ENCODE results near the gene GEMIN5.
"Not testable (repeated sequence)": the region's sequence is repeated elsewhere in the genome, so short reads cannot be mapped to it uniquely, and the experiment has no call there.

GEMIN5 gene

DNA sequence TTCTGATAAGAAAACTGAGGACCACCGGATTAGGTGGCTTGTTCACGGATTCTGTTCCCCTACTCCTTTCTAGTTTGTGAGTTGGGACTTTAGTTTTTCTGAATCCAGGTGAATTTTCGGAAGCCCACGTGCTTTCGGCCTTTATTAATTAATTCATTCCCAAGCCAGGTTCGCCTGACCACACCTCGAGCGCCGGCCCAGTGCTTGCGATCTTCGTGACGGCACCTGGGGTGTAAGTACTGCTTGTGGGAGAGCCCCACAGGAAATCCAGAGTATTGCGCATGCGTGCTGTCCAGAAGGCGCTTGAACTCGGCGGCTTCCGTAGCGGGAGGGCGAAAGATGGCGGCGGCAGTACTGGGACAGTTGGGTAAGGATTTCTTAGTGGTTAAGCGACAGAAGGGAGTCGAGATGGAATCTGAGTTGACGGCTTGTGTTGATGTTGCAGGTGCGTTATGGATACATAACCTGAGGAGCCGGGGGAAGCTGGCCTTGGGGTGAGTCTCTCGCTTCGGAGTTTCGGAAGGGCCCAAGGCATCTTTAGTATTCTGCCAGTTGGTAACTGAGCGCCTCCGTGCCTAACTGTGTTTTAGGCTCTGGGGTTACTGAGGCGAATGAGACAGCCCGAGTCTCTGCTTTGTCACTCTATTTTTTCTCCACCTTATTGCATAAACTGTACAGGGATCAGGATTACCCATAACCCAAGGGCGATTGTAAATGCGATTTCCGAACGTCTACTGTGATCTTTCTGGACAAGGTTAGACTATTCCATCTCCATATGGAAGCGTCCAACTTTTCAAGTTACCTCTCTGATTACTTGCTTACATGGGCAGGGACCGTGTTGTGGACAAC is 3.0 kb upstream of the GEMIN5 start, which contains the start of gene MRPL22:
Gene MRPL22, plus strand, starts transcription at position 302 of the 849 bp plus-strand sequence. Its CDS starts 38 bp downstream, at position 340.
- no peak for TF ChIP-seq ZFX (IDR thresholded peaks at IDR 0.05; ENCODE audit: borderline replicate concordance)
- TF ChIP-seq, protein P1, sequence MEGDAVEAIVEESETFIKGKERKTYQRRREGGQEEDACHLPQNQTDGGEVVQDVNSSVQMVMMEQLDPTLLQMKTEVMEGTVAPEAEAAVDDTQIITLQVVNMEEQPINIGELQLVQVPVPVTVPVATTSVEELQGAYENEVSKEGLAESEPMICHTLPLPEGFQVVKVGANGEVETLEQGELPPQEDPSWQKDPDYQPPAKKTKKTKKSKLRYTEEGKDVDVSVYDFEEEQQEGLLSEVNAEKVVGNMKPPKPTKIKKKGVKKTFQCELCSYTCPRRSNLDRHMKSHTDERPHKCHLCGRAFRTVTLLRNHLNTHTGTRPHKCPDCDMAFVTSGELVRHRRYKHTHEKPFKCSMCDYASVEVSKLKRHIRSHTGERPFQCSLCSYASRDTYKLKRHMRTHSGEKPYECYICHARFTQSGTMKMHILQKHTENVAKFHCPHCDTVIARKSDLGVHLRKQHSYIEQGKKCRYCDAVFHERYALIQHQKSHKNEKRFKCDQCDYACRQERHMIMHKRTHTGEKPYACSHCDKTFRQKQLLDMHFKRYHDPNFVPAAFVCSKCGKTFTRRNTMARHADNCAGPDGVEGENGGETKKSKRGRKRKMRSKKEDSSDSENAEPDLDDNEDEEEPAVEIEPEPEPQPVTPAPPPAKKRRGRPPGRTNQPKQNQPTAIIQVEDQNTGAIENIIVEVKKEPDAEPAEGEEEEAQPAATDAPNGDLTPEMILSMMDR (IDR thresholded peaks at IDR 0.05): no peak
- peak within 1 kb of the TSS; percentile 78 for H3K27ac ChIP-seq

DNA sequence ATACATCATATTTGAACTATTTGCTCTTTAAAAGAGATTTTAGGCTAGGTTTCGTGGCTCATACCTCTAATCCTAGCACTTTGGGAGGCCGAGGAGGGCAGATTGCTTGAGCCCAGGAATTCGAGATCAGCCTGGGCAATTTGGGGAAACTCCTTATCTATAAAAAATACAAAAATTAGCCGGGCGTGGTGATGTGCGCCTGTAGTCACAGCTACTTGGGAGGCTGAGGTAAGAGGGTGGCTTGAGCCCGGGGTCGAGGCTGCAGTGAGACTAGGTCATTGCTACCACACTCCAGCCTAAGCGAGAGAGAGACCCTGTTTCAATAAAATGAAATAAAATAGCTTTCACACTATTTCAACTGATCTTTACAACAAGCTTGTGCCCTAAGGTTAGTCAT is 2.4 kb upstream of the GEMIN5 start:
- TF ChIP-seq, protein P1 (IDR thresholded peaks at IDR 0.05): no peak
- TF ChIP-seq ZFX (IDR thresholded peaks at IDR 0.05; ENCODE audit: borderline replicate concordance): no peak
- H3K27ac ChIP-seq: peak overlapping the region; percentile 78

DNA sequence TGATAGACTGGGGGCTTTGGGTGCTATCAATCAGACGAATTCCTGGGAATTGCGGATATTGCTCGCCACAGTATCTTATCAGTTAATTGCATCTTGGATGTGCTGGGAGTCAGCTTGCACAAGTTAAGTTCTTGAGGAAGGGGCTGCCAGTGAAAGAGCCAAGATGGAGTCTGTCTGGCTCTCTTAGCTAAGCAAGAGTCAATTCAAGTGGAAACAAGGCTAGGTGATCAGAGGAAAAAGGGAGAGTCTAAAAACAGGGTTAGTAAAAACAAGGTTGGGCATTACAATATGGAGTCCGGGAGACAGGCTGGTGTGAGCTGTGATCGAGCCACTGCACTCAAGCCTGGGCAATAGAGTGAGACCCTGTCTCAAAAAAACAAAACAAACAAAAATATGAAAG is 1.4 kb upstream of the GEMIN5 start:
- not testable (repeated sequence) for H3K27ac ChIP-seq

- peak overlapping the region; percentile 52 for H3K27ac ChIP-seq
- TF ChIP-seq ZFX (IDR thresholded peaks at IDR 0.05; ENCODE audit: borderline replicate concordance): no peak
Measured at GRCh38 chr5:154937186-154937717, 759 bp downstream of the GEMIN5 start.

GRCh38 chr5:154934881-154935280 is 3.1 kb downstream of the GEMIN5 start:
- no peak overlapping the region for H3K27ac ChIP-seq
- TF ChIP-seq, protein P1 (IDR thresholded peaks at IDR 0.05): no peak
- no peak for TF ChIP-seq ZFX (IDR thresholded peaks at IDR 0.05; ENCODE audit: borderline replicate concordance)

GRCh38 chr5:154933537-154933936 is 4.5 kb downstream of the GEMIN5 start:
- H3K27ac ChIP-seq: no peak overlapping the region
- TF ChIP-seq, protein P1 (IDR thresholded peaks at IDR 0.05): no peak
- TF ChIP-seq ZFX (IDR thresholded peaks at IDR 0.05; ENCODE audit: borderline replicate concordance): no peak

DNA sequence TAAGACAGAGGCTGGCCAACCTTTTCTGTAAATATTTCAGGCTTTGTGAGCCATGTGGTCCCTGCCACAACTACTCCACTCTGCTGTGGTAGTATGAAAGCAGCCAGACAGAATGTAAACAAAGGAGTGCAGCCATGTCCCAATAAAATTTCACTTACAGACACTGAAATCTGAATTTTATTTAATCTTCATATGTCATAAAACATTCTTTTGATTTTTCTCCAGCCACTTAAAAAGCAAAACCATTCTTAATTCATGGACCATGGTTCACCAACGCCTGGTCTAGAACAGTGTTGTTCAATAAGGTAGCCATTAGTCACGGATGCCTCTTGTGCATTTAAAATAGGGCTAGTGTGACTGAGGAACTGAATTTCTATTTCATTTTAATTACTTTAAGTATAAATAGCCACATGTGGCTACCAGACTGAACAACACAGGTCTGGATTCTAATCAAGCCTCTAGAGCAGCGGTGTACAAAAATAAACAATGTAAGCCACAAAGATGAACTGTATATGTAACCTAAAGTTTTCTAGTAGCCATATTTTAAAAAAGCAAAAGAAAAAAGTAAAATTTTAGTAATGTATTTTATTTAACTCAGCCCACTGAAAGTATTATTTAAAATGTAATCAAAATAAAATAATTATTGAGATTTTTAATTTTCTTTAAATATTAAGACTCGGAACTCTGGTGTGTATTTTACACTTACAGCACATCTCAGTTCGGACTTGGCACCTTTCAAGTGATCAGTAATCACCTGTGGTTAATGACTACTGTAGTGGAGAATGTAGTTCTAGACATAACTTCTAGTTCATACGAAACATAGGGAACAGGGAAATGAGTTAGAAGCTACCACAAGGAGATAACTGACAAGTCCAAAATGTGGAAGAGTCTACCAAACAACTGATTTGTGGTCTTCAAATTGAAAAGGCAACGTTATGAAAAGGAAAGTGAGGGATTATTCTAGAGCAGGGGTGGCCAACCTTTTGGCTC is 14.3 kb downstream of the GEMIN5 start:
- TF ChIP-seq ZFX (IDR thresholded peaks at IDR 0.05; ENCODE audit: borderline replicate concordance): no peak
- TF ChIP-seq, protein P1 (IDR thresholded peaks at IDR 0.05): no peak
- no peak overlapping the region for H3K27ac ChIP-seq

All from 22Rv1 (cell line).